Measurements from ENCODE around the gene RPS19. TPM values are rescaled to one million over a fixed set of nuclear protein-coding genes. Genes with fewer than 3 reads are reported as not detected.
"Not testable (repeated sequence)": the region's sequence is repeated elsewhere in the genome, so short reads cannot be mapped to it uniquely, and the experiment has no call there.

The RPS19 gene
- total RNA-seq, 1 experiment from 2014 or later: 2,894 TPM

- no peak for DNase-seq (ENCODE audit: low read depth)
Observed at GRCh38 chr19:41860419-41861115, 512 bp downstream of the RPS19 start.

GRCh38 chr19:41861116-41861768, 1.2 kb downstream of the RPS19 start:
- no peak for DNase-seq (ENCODE audit: low read depth)

- DNase-seq (ENCODE audit: low read depth): no peak
Observed at GRCh38 chr19:41861846-41862245, 1.8 kb downstream of the RPS19 start.

- DNase-seq (ENCODE audit: low read depth): no peak
Observed at GRCh38 chr19:41862445-41862986, 2.5 kb downstream of the RPS19 start.

- no peak for DNase-seq (ENCODE audit: low read depth)
Observed at GRCh38 chr19:41863209-41863931, 3.3 kb downstream of the RPS19 start.

- DNase-seq (ENCODE audit: low read depth): no peak
Observed at GRCh38 chr19:41864374-41864773, 4.3 kb downstream of the RPS19 start.

- no peak for DNase-seq (ENCODE audit: low read depth)
Observed at GRCh38 chr19:41866284-41866683, 6.2 kb downstream of the RPS19 start.

- DNase-seq (ENCODE audit: low read depth): no peak
Observed at GRCh38 chr19:41868120-41868988, 8.3 kb downstream of the RPS19 start.

GRCh38 chr19:41868989-41869300, 8.9 kb downstream of the RPS19 start:
- no peak for DNase-seq (ENCODE audit: low read depth)

- no peak for DNase-seq (ENCODE audit: low read depth)
Observed at GRCh38 chr19:41869374-41869955, 9.4 kb downstream of the RPS19 start.

- DNase-seq (ENCODE audit: low read depth): peak; percentile 58
Observed at GRCh38 chr19:41870401-41870873, 10.4 kb downstream of the RPS19 start.

GRCh38 chr19:41871573-41872383, 11.7 kb downstream of the RPS19 start:
- DNase-seq (ENCODE audit: low read depth): peak; percentile 41

- no peak for DNase-seq (ENCODE audit: low read depth)
Observed at GRCh38 chr19:41872384-41872774, 12.3 kb downstream of the RPS19 start.

- DNase-seq (ENCODE audit: low read depth): peak; percentile 83
Observed at GRCh38 chr19:41872775-41873647, 13.0 kb downstream of the RPS19 start.

- DNase-seq (ENCODE audit: low read depth): not testable (repeated sequence)
Observed at GRCh38 chr19:41875973-41876372, 15.9 kb downstream of the RPS19 start.

- no peak for DNase-seq (ENCODE audit: low read depth)
Observed at GRCh38 chr19:41876847-41877832, 17.1 kb downstream of the RPS19 start, which contains the start of gene CD79A. CD79A (plus strand) TSS chr19:41877279; CDS start chr19:41877305, 26 bp downstream.

GRCh38 chr19:41877916-41878905, 18.2 kb downstream of the RPS19 start:
- no peak for DNase-seq (ENCODE audit: low read depth)
